Measurements from ENCODE around the gene RGL1. TPM values are rescaled to one million over a fixed set of nuclear protein-coding genes. Genes with fewer than 3 reads are reported as not detected.

RGL1 gene
- total RNA-seq, 4 donors from 2014 or later, result 4.0 to 5.1 (median 4.8) TPM

DNA sequence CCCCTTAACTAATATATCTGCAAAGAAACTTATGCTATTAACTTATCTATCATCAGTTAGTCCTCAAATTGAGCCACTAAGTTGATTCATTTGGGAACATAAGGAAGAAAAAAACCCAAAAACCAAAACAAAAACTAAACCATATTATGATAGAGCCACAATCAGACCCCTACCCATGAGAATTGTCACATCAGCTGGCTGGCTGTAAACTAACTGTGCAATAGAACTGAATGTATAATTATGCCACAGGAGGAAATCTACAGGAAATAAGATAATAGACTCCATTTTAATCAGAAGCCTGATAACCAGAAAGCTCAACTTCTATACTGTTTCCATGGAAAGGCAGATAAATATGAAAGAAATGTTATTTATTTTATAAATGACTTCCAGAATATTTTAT is 110.0 kb downstream of the RGL1 start:
- H3K4me3 ChIP-seq, result no peak overlapping the region
- no peaks in the 10 kb centered on the region for H3K27me3 ChIP-seq
- peaks cover 8 to 9% of the 10 kb centered on the region in 2 donors for H3K4me1 ChIP-seq
- DNase-seq (no peak), ATAC-seq (no peak)
- in situ Hi-C loops (cut with MboI; ENCODE audit: low sequenced_read_pairs in 4 of 4), result loop anchor here (5.0 to 25.0 kb wide), 6 partner anchors 110 to 628 kb away; partner anchors contain the start of genes APOBEC4 (in 1 of the 4), RGL1 (in 1 of the 4) and SMG7 (in 1 of the 4)
- intact Hi-C loops (cut with DNase I; ENCODE audit: low total_unique reads), result loop anchor here (5.0 to 10.0 kb wide), 2 partner anchors 110 to 443 kb away; partner anchors contain the start of genes RGL1 and SMG7
- TF ChIP-seq, protein P1, sequence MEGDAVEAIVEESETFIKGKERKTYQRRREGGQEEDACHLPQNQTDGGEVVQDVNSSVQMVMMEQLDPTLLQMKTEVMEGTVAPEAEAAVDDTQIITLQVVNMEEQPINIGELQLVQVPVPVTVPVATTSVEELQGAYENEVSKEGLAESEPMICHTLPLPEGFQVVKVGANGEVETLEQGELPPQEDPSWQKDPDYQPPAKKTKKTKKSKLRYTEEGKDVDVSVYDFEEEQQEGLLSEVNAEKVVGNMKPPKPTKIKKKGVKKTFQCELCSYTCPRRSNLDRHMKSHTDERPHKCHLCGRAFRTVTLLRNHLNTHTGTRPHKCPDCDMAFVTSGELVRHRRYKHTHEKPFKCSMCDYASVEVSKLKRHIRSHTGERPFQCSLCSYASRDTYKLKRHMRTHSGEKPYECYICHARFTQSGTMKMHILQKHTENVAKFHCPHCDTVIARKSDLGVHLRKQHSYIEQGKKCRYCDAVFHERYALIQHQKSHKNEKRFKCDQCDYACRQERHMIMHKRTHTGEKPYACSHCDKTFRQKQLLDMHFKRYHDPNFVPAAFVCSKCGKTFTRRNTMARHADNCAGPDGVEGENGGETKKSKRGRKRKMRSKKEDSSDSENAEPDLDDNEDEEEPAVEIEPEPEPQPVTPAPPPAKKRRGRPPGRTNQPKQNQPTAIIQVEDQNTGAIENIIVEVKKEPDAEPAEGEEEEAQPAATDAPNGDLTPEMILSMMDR (IDR thresholded peaks at IDR 0.05 in 4 of 5, conservative IDR thresholded peaks at IDR 0.05 in 1 of 5), result no peak
- no peak for TF ChIP-seq POLR2A (IDR thresholded peaks at IDR 0.05)
- H3K27ac ChIP-seq, result no peak overlapping the region
- no peaks in the 10 kb centered on the region for H3K36me3 ChIP-seq
- no peaks in the 10 kb centered on the region for H3K9me3 ChIP-seq

DNA sequence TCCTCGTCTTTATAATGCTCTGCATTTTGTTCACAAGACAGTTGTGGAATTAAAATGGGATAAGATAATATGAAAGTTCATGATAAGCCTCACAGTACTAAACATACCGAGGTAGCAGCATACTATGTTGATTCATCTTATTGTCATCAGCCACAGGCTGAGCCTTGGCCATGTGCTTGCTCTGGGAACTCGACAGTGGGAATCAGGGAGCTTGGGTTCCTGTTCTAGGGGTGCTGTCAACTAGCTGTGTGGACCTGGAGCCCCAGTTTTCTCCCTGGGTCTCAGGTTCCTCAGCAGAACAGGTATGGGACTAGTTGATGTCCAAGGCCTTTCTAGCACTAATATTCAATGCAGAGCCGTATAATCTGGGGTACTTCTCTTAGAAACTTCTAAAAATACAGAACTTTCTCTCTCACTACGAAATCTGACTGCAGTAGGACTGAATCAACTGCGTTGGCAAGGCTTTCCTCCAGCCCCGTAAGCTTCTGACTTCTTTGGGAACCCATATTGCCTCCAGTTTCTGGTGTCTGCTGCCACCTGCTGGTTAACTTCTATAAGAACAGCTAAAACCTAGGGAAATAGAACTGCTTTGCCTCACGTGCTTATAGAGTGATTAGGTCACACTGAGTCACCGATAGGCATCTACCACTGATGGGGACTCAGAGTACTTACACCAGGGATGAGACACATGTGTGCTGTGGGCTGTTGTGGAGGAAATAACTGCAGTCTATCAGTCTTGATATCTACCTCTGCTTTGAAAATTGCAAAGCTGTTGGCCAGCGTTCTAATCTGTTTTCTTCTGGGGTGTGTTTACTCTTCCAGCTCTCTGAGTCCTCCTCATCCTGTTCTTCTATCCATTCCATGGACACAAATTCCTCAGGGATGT is 110.9 kb downstream of the RGL1 start:
- TF ChIP-seq, protein P1 (IDR thresholded peaks at IDR 0.05 in 4 of 5, conservative IDR thresholded peaks at IDR 0.05 in 1 of 5), result peak; percentile 81 to 88 (median 84)
- TF ChIP-seq POLR2A (IDR thresholded peaks at IDR 0.05), result no peak
- H3K36me3 ChIP-seq, result no peaks in the 10 kb centered on the region
- peaks cover 8 to 9% of the 10 kb centered on the region in 2 donors for H3K4me1 ChIP-seq
- H3K9me3 ChIP-seq, result no peaks in the 10 kb centered on the region
- ATAC-seq (peak; percentile 92 to 95), DNase-seq (peak; percentile 61 to 64)
- no peaks in the 10 kb centered on the region for H3K27me3 ChIP-seq
- intact Hi-C loops (cut with DNase I; ENCODE audit: low total_unique reads), result loop anchor here (1.0 to 10.0 kb wide), 3 partner anchors 111 to 444 kb away; partner anchors contain the start of genes RGL1 and SMG7
- H3K27ac ChIP-seq, result peak overlapping the region in 3 of 4 donors; percentile 27 to 46 (median 36)
- in situ Hi-C loops (cut with MboI; ENCODE audit: low sequenced_read_pairs in 4 of 4), result loop anchor here in 2 of 4 donors (10.0 to 25.0 kb wide), 3 partner anchors 111 to 629 kb away; partner anchors contain the start of genes RGL1 (in 1 of the 2) and SMG7 (in 1 of the 2)
- H3K4me3 ChIP-seq, result no peak overlapping the region

DNA sequence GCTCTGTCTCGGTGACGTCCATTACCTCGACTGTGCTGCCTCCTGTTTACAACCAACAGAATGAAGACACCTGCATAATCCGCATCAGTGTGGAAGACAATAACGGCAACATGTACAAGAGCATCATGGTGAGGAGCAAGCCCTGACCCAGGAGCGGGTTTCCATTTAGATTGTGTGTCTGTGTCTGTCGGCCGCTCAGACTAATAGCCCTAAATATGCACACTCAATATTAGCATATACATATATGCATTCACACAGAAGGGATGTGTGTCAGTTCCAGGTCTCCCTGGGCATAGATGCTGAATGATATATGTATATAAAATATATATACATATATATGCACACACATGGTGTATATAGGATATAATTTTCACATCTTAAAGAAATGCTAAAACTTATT is 111.7 kb downstream of the RGL1 start:
- ATAC-seq, result no peak
- peaks cover 8 to 9% of the 10 kb centered on the region in 2 donors for H3K4me1 ChIP-seq
- in situ Hi-C loops (cut with MboI; ENCODE audit: low sequenced_read_pairs in 4 of 4), result loop anchor here in 2 of 4 donors (10.0 to 25.0 kb wide), 3 partner anchors 112 to 629 kb away; partner anchors contain the start of genes RGL1 (in 1 of the 2) and SMG7 (in 1 of the 2)
- TF ChIP-seq, protein P1 (IDR thresholded peaks at IDR 0.05 in 4 of 5, conservative IDR thresholded peaks at IDR 0.05 in 1 of 5), result no peak
- TF ChIP-seq POLR2A (IDR thresholded peaks at IDR 0.05), result no peak
- no peaks in the 10 kb centered on the region for H3K9me3 ChIP-seq
- no peaks in the 10 kb centered on the region for H3K36me3 ChIP-seq
- H3K27ac ChIP-seq, result no peak overlapping the region
- intact Hi-C loops (cut with DNase I; ENCODE audit: low total_unique reads), result loop anchor here (1.0 to 10.0 kb wide), 3 partner anchors 112 to 444 kb away; partner anchors contain the start of genes RGL1 and SMG7
- no peaks in the 10 kb centered on the region for H3K27me3 ChIP-seq
- H3K4me3 ChIP-seq, result no peak overlapping the region
- DNase-seq, result no peak

DNA sequence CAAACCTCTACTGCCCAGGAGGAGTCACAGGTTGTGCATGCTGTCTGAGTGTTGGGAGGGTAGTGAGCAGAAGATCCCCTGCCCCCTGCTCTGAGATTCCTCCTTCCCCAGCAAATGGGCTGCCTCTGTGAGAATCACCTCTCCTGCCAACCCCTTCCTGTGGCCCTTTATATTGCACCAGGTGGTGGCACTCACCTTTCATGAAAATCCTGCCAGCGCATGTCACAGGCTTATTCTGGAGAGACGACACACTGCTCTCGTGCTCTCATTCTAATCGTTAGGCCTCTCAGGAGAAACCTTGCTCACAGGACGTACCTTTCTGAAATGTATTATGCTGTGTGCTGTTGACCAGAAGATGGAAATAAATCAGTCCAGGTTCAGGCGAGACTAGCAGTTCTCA is 113.7 kb downstream of the RGL1 start:
- Histone ChIP-seq H3K9me3 (no peaks in the 10 kb centered on the region), H3K27ac (no peak overlapping the region), H3K4me1 (peaks cover 8 to 9% of the 10 kb centered on the region in 2 donors), H3K27me3 (no peaks in the 10 kb centered on the region), H3K36me3 (no peaks in the 10 kb centered on the region), H3K4me3 (no peak overlapping the region)
- TF ChIP-seq POLR2A (IDR thresholded peaks at IDR 0.05), result no peak
- TF ChIP-seq, protein P1 (IDR thresholded peaks at IDR 0.05 in 4 of 5, conservative IDR thresholded peaks at IDR 0.05 in 1 of 5), result no peak
- in situ Hi-C loops (cut with MboI; ENCODE audit: low sequenced_read_pairs in 4 of 4), result loop anchor here in 2 of 4 donors (10.0 to 25.0 kb wide), 3 partner anchors 114 to 631 kb away; partner anchors contain the start of genes RGL1 (in 1 of the 2) and SMG7 (in 1 of the 2)
- intact Hi-C loops (cut with DNase I; ENCODE audit: low total_unique reads), result loop anchor here (5.0 to 10.0 kb wide), 2 partner anchors 114 to 446 kb away; partner anchors contain the start of genes RGL1 and SMG7
- ATAC-seq (no peak), DNase-seq (no peak)
